ENCODE measurements around the gene ITFG1. TPM values are rescaled to one million over a fixed set of nuclear protein-coding genes. Genes with fewer than 3 reads are reported as not detected.

Gene ITFG1
- total and polyA plus RNA-seq, 2 of the 13 experiments (the other 11 are each of a cell fraction or from before 2014, with no cell fraction given): 74.5 to 150 TPM

- TF ChIP-seq ZNF501 (CRISPR knock-in tag; IDR thresholded peaks at IDR 0.05) (no peak), ETV5 (CRISPR knock-in tag; IDR thresholded peaks at IDR 0.05; ENCODE audit: borderline replicate concordance) (no peak), WIZ (CRISPR knock-in tag; IDR thresholded peaks at IDR 0.05) (no peak), CHD2 (IDR thresholded peaks at IDR 0.05; ENCODE audit: low read depth, low read length) (no peak), ZNF224 (CRISPR knock-in tag; IDR thresholded peaks at IDR 0.05) (no peak), ZNF335 (CRISPR knock-in tag; IDR thresholded peaks at IDR 0.05) (no peak), KLF12 (CRISPR knock-in tag; IDR thresholded peaks at IDR 0.05; ENCODE audit: borderline replicate concordance) (no peak), ZIK1 (CRISPR knock-in tag; IDR thresholded peaks at IDR 0.05; ENCODE audit: borderline replicate concordance, low read depth) (peak; percentile 67; the same call in 1 of the 2 replicates), ZNF260 (CRISPR knock-in tag; IDR thresholded peaks at IDR 0.05; ENCODE audit: borderline replicate concordance, low read depth) (no peak), MAFF (IDR thresholded peaks at IDR 0.05; ENCODE audit: low read depth, low read length) (no peak), ELF1 (CRISPR knock-in tag; IDR thresholded peaks at IDR 0.05) (no peak), PRDM15 (CRISPR knock-in tag; IDR thresholded peaks at IDR 0.05) (no peak; the same call in 1 of the 2 replicates), ZNF12 (CRISPR knock-in tag; IDR thresholded peaks at IDR 0.05) (no peak), NCOA1 (CRISPR knock-in tag; IDR thresholded peaks at IDR 0.05) (no peak), ZNF331 (CRISPR knock-in tag; IDR thresholded peaks at IDR 0.05) (0 out of 2 replicates have a peak, but pooled peaks have one; percentile 30)
- TF ChIP-seq, protein P1, sequence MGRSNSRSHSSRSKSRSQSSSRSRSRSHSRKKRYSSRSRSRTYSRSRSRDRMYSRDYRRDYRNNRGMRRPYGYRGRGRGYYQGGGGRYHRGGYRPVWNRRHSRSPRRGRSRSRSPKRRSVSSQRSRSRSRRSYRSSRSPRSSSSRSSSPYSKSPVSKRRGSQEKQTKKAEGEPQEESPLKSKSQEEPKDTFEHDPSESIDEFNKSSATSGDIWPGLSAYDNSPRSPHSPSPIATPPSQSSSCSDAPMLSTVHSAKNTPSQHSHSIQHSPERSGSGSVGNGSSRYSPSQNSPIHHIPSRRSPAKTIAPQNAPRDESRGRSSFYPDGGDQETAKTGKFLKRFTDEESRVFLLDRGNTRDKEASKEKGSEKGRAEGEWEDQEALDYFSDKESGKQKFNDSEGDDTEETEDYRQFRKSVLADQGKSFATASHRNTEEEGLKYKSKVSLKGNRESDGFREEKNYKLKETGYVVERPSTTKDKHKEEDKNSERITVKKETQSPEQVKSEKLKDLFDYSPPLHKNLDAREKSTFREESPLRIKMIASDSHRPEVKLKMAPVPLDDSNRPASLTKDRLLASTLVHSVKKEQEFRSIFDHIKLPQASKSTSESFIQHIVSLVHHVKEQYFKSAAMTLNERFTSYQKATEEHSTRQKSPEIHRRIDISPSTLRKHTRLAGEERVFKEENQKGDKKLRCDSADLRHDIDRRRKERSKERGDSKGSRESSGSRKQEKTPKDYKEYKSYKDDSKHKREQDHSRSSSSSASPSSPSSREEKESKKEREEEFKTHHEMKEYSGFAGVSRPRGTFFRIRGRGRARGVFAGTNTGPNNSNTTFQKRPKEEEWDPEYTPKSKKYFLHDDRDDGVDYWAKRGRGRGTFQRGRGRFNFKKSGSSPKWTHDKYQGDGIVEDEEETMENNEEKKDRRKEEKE (IDR thresholded peaks at IDR 0.05): no peak
- TF ChIP-seq, protein P2, sequence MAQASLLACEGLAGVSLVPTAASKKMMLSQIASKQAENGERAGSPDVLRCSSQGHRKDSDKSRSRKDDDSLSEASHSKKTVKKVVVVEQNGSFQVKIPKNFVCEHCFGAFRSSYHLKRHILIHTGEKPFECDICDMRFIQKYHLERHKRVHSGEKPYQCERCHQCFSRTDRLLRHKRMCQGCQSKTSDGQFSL (CRISPR knock-in tag; IDR thresholded peaks at IDR 0.05): 0 out of 2 replicates have a peak, but pooled peaks have one; percentile 23
- TF ChIP-seq, protein P3, sequence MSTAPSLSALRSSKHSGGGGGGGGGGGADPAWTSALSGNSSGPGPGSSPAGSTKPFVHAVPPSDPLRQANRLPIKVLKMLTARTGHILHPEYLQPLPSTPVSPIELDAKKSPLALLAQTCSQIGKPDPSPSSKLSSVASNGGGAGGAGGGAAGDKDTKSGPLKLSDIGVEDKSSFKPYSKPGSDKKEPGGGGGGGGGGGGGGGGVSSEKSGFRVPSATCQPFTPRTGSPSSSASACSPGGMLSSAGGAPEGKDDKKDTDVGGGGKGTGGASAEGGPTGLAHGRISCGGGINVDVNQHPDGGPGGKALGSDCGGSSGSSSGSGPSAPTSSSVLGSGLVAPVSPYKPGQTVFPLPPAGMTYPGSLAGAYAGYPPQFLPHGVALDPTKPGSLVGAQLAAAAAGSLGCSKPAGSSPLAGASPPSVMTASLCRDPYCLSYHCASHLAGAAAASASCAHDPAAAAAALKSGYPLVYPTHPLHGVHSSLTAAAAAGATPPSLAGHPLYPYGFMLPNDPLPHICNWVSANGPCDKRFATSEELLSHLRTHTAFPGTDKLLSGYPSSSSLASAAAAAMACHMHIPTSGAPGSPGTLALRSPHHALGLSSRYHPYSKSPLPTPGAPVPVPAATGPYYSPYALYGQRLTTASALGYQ (CRISPR knock-in tag; IDR thresholded peaks at IDR 0.05): no peak
- TF ChIP-seq, protein P4, sequence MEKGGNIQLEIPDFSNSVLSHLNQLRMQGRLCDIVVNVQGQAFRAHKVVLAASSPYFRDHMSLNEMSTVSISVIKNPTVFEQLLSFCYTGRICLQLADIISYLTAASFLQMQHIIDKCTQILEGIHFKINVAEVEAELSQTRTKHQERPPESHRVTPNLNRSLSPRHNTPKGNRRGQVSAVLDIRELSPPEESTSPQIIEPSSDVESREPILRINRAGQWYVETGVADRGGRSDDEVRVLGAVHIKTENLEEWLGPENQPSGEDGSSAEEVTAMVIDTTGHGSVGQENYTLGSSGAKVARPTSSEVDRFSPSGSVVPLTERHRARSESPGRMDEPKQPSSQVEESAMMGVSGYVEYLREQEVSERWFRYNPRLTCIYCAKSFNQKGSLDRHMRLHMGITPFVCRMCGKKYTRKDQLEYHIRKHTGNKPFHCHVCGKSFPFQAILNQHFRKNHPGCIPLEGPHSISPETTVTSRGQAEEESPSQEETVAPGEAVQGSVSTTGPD (CRISPR knock-in tag; IDR thresholded peaks at IDR 0.05): no peak
Measured at GRCh38 chr16:47142821-47143676, 317.8 kb downstream of the ITFG1 start (continued).

Data from HepG2 (cell line).